HepG2 (cell line): ENCODE data around the gene EPSTI1. TPM values are rescaled to one million over a fixed set of nuclear protein-coding genes. Genes with fewer than 3 reads are reported as not detected.

Source experiments
- ATAC-seq: fragments of 200-7000 bp; cut with Tn5 transposase; 3 replicates; pipeline ENCODE4 v1.9.1; 2020; ENCODE audit warnings: mild to moderate bottlenecking, moderate library complexity
- BruUV-seq: library from RNA; stranded (reverse); fragments of 400-500 nt; replicated peaks from 2 replicates; lab custom pipeline; 2021; lab: Mats Ljungman, UMichigan
- CTCF ChIA-PET: fragments of 300-600 bp; formaldehyde crosslinking; extraction: SDS; loops from one replicate; lab custom pipeline; 2021; ENCODE audit warnings: low total read pairs, inconsistent platforms, low intra/inter-chr PET ratio; lab: Yijun Ruan, JAX
- POLR2A ChIA-PET: fragments of 350-600 bp; sonication (Branson Sonifier 250); formaldehyde crosslinking; loops from one replicate; lab custom pipeline; 2020; ENCODE audit warnings: antibody characterized with exemption, inconsistent platforms; lab: Yijun Ruan, JAX
- DNase-seq: peaks from one replicate; pipeline ENCODE4 v3.0.0-alpha.2; 2015; ENCODE audit warnings: low spot score
- FAIRE-seq: peaks from 3 replicates; lab custom pipeline; 2011; peaks lifted over from hg19 to GRCh38; lab: Jason Lieb, UNC
- H2AFZ ChIP-seq: one replicate; pipeline ENCODE4 v1.6.1; 2011; ENCODE audit warnings: low read length, inconsistent platforms
- H3K27ac ChIP-seq: fragments of 300-600 bp; 3 replicates; pipeline ENCODE4 v1.8.0; 2011; ENCODE audit warnings: mixed run types, mild to moderate bottlenecking, mixed read lengths, low read length, inconsistent platforms; ENCODE audit not compliant: insufficient read depth; ENCODE audit errors: extremely low read length
- H3K27me3 ChIP-seq, 2 experiments: fragments of 200-600 bp in 1 of 2; 2 replicates in 1 of 2; 3 replicates in 1 of 2; pipeline versions ENCODE4 v1.6.0 to v1.8.0; 2011; ENCODE audit warnings: low read length in 2 of 2, mild to moderate bottlenecking in 2 of 2, moderate library complexity in 2 of 2, inconsistent platforms in 1 of 2; ENCODE audit not compliant: insufficient read depth in 2 of 2, control insufficient read depth in 1 of 2
- H3K36me3 ChIP-seq, 2 experiments: fragments of 200-600 bp in 1 of 2; replicated peaks in 1 of 2; 2 replicates in 1 of 2; 3 replicates in 1 of 2; pipeline versions ENCODE4 v1.5.1 to v1.8.0; 2011; ENCODE audit warnings: low read length in 2 of 2, inconsistent platforms in 1 of 2; ENCODE audit not compliant: insufficient read depth in 2 of 2, control insufficient read depth in 1 of 2
- H3K4me1 ChIP-seq: 2 replicates; pipeline ENCODE4 v1.5.1; 2012; ENCODE audit warnings: low read length, inconsistent platforms; ENCODE audit not compliant: insufficient read depth
- H3K4me2 ChIP-seq: 2 replicates; pipeline ENCODE4 v1.6.0; 2011; ENCODE audit warnings: low read depth, low read length, inconsistent platforms
- H3K4me3 ChIP-seq, 3 experiments: fragments of 200-600 bp in 1 of 3; sonication (generic), shearing (Covaris generic) in 1 of 3; replicated peaks in 1 of 3; 2 replicates each; pipeline ENCODE4 v1.5.1; 2011 to 2016; ENCODE audit warnings: low read length in 3 of 3, inconsistent platforms in 2 of 3, low read depth in 2 of 3, mild to moderate bottlenecking in 2 of 3, control low read depth in 1 of 3, mixed read lengths in 1 of 3; ENCODE audit not compliant: insufficient read depth in 1 of 3
- H3K79me2 ChIP-seq: one replicate; pipeline ENCODE4 v1.6.1; 2011; ENCODE audit warnings: low read length, inconsistent platforms; ENCODE audit not compliant: insufficient read depth
- H3K9ac ChIP-seq: 2 replicates; pipeline ENCODE4 v1.6.0; 2011; ENCODE audit warnings: mild to moderate bottlenecking, low read depth, low read length, inconsistent platforms; ENCODE audit not compliant: insufficient read depth
- H3K9me3 ChIP-seq: 2 replicates; pipeline ENCODE4 v1.5.1; 2012; ENCODE audit warnings: mild to moderate bottlenecking, low read length
- H4K20me1 ChIP-seq: 2 replicates; pipeline ENCODE4 v1.6.0; 2011; ENCODE audit warnings: inconsistent platforms, mild to moderate bottlenecking, low read length, moderate library complexity; ENCODE audit not compliant: insufficient read depth
- E2F1 ChIP-seq: sonication (generic); formaldehyde crosslinking; IDR thresholded peaks from 2 replicates; pipeline ENCODE4 v1.5.0; 2020; ENCODE audit warnings: missing genetic modification reagents
- NFAT5 ChIP-seq: sonication (generic); formaldehyde crosslinking; IDR thresholded peaks from 2 replicates; pipeline ENCODE4 v1.4.0; 2020; ENCODE audit warnings: missing genetic modification reagents
- PRPF4 ChIP-seq: fragments of 200-400 bp; formaldehyde crosslinking; IDR thresholded peaks from 2 replicates; pipeline ENCODE4 v1.6.1; 2016; ENCODE audit warnings: low read length, low read depth; ENCODE audit not compliant: poor library complexity, severe bottlenecking
- SP1 ChIP-seq, 2 experiments: fragments of 450-650 bp in 1 of 2; sonication (generic) in 1 of 2; formaldehyde crosslinking in 1 of 2; IDR thresholded peaks; 2 replicates each; pipeline versions ENCODE4 v1.4.0 to v1.6.1; 2016 to 2020; ENCODE audit warnings: missing genetic modification reagents in 1 of 2
- ZFAT ChIP-seq: sonication (generic); formaldehyde crosslinking; conservative IDR thresholded peaks from 2 replicates; pipeline ENCODE4 v1.8.1; 2023; ENCODE audit warnings: missing genetic modification reagents, inconsistent platforms
- ZNF597 ChIP-seq: sonication (generic); formaldehyde crosslinking; IDR thresholded peaks from 2 replicates; pipeline ENCODE4 v1.5.0; 2020; ENCODE audit warnings: missing genetic modification reagents
- WGBS: methylation state at CpG from one replicate; pipeline ENCODE4 v1.1.6; 2017; ENCODE audit warnings: low lambda C conversion rate; 5-methylcytosine and 5-hydroxymethylcytosine counted together
- in situ Hi-C: cut with HindIII; loops from 2 replicates; pipeline ENCODE4 v1.10.0; 2017; ENCODE audit warnings: low pct_unique_long_range_greater_than_20kb; ENCODE audit not compliant: extremely low pct_ligation_motif_present
- intact Hi-C: fragments of 100-400 bp; cut with micrococcal nuclease; formaldehyde crosslinking; loops from one replicate; pipeline ENCODE4 v1.10.0; 2022; ENCODE audit not compliant: unreplicated experiment
- polyA plus RNA-seq, 8 experiments: library from polyadenylated mRNA; depleted of rRNA in 3 of 8; stranded (reverse) in 7 of 8; unstranded in 1 of 8; fragments of >200 nt; fragmentation: Illumina TruSeq in 4 of 8; extraction: Trizol in 4 of 8; gene quantifications; 2 replicates each; pipeline versions ENCODE4 v1.2.1 to v1.2.3, GENCODE V29; 2011 to 2016; ENCODE audit warnings: low read depth in 4 of 8, missing spikeins in 1 of 8, mixed read lengths in 1 of 8; ENCODE audit not compliant: insufficient read depth in 1 of 8
- total RNA-seq, 5 experiments: library from RNA; depleted of rRNA; stranded (reverse); fragments of >200 nt; fragmentation: Illumina TruSeq; extraction: Trizol; gene quantifications; 2 replicates each; pipeline ENCODE4 v1.2.3, GENCODE V29; 2016; ENCODE audit warnings: low read depth in 1 of 5

EPSTI1 gene
- total and polyA plus RNA-seq, 2 of the 13 experiments (the other 11 are each of a cell fraction or from before 2014, with no cell fraction given): 0.03 TPM; not detected in 1

GRCh38 chr13:42885325-42885724 is 106.7 kb downstream of the EPSTI1 start:
- in situ Hi-C loops (no loop called here), intact Hi-C loops (no loop called here)
- Histone ChIP-seq H3K36me3 (no peaks in the 10 kb centered on the region), H2AFZ (no peak overlapping the region), H3K4me3 (no peak overlapping the region), H3K79me2 (no peaks in the 10 kb centered on the region), H3K27me3 (no peaks in the 10 kb centered on the region)
- DNase-seq (no peak), ATAC-seq (no peak)
- POLR2A ChIA-PET: no interaction called here
- BruUV-seq: no TSS peak
- CTCF ChIA-PET: no interaction called here
- 58% methylated on average over 7 of the region's 8 CpGs for WGBS
- TF ChIP-seq ZFAT (CRISPR knock-in tag) (no peak), SP1 (IDR thresholded peaks at IDR 0.05) (no peak), SP1 (CRISPR knock-in tag; IDR thresholded peaks at IDR 0.05) (no peak), ZNF597 (no peak), PRPF4 (no peak), NFAT5 (CRISPR knock-in tag) (no peak), E2F1 (CRISPR knock-in tag) (no peak)
- TF ChIP-seq, all 625 proteins: peak for 0
- FAIRE-seq: no peak
- Histone ChIP-seq H3K9me3 (no peaks in the 10 kb centered on the region), H3K4me1 (no peaks in the 10 kb centered on the region), H3K4me2 (no peak overlapping the region), H4K20me1 (no peaks in the 10 kb centered on the region), H3K27ac (no peak overlapping the region), H3K9ac (no peak overlapping the region)
